CD14-positive monocyte (primary cell): Measurements from ENCODE around the gene EML1. TPM values are rescaled to one million over a fixed set of nuclear protein-coding genes. Genes with fewer than 3 reads are reported as not detected.

Source experiments
- DNase-seq, 3 donors: peaks; one replicate each; pipeline ENCODE4 v3.0.0-alpha.2; 2011 to 2022
- H2AFZ ChIP-seq: 2 replicates; pipeline ENCODE4 v1.6.0; 2012; ENCODE audit warnings: mild to moderate bottlenecking, low read depth, low read length, inconsistent platforms; ENCODE audit not compliant: insufficient read depth, poor library complexity, severe bottlenecking
- H3K27ac ChIP-seq, 2 donors: 1 replicate in 1 of 2; 2 replicates in 1 of 2; pipeline ENCODE4 v1.5.1; 2012 to 2013; ENCODE audit warnings: low read length in 2 of 2, control low read depth in 1 of 2, inconsistent platforms in 1 of 2, low read depth in 1 of 2, mild to moderate bottlenecking in 1 of 2
- H3K27me3 ChIP-seq, 2 donors: one replicate each; pipeline versions ENCODE4 v1.6.0 to v1.6.1; 2011 to 2013; ENCODE audit warnings: low read length in 2 of 2; ENCODE audit not compliant: control insufficient read depth in 2 of 2, insufficient read depth in 2 of 2
- H3K36me3 ChIP-seq, 2 donors: replicated peaks in 1 of 2; 1 replicate in 1 of 2; 2 replicates in 1 of 2; pipeline versions ENCODE4 v1.5.1 to v1.6.1; 2012 to 2013; ENCODE audit warnings: low read length in 2 of 2, control low read depth in 1 of 2, inconsistent platforms in 1 of 2, mild to moderate bottlenecking in 1 of 2; ENCODE audit not compliant: insufficient read depth in 2 of 2, control insufficient read depth in 1 of 2
- H3K4me1 ChIP-seq, 2 donors: 1 replicate in 1 of 2; 2 replicates in 1 of 2; pipeline versions ENCODE4 v1.5.1 to v1.6.1; 2012 to 2013; ENCODE audit warnings: low read length in 2 of 2, control low read depth in 1 of 2, inconsistent platforms in 1 of 2, mild to moderate bottlenecking in 1 of 2, moderate library complexity in 1 of 2; ENCODE audit not compliant: insufficient read depth in 2 of 2, control insufficient read depth in 1 of 2
- H3K4me2 ChIP-seq: replicated peaks from 2 replicates; pipeline ENCODE3; 2012; ENCODE audit warnings: low read length, moderate library complexity, mild to moderate bottlenecking; ENCODE audit not compliant: poor library complexity, severe bottlenecking; ENCODE audit errors: extremely low read depth
- H3K4me3 ChIP-seq, 3 experiments: fragments of 200-600 bp in 1 of 3; sonication (generic) in 1 of 3; replicated peaks in 1 of 3; 1 replicate in 2 of 3; 2 replicates in 1 of 3; pipeline ENCODE4 v1.5.1; 2011 to 2013; ENCODE audit warnings: low read length in 3 of 3, mild to moderate bottlenecking in 3 of 3, control low read depth in 2 of 3, low read depth in 2 of 3, inconsistent platforms in 1 of 3, moderate library complexity in 1 of 3
- H3K79me2 ChIP-seq: 2 replicates; pipeline ENCODE4 v1.6.0; 2012; ENCODE audit warnings: mild to moderate bottlenecking, control low read depth, inconsistent platforms, low read length, moderate library complexity; ENCODE audit not compliant: insufficient read depth
- H3K9ac ChIP-seq: 2 replicates; pipeline ENCODE4 v1.6.0; 2017; ENCODE audit warnings: low read length, mild to moderate bottlenecking; ENCODE audit not compliant: insufficient read depth, poor library complexity, severe bottlenecking
- H3K9me3 ChIP-seq, 2 donors: replicated peaks in 1 of 2; 1 replicate in 1 of 2; 2 replicates in 1 of 2; pipeline versions ENCODE4 v1.5.1 to v1.6.1; 2012 to 2013; ENCODE audit warnings: low read length in 2 of 2, control low read depth in 1 of 2; ENCODE audit not compliant: control insufficient read depth in 1 of 2, insufficient read depth in 1 of 2
- H4K20me1 ChIP-seq: 2 replicates; pipeline ENCODE4 v1.6.0; 2012; ENCODE audit warnings: mild to moderate bottlenecking, low read length, control low read depth, moderate library complexity; ENCODE audit not compliant: insufficient read depth
- H3K27ac Mint-ChIP-seq, 7 donors: one replicate each; pipeline ENCODE4 v1.8.0; 2020; ENCODE audit warnings: mild to moderate bottlenecking in 7 of 7, mixed read lengths in 7 of 7, moderate library complexity in 6 of 7, inconsistent platforms in 2 of 7
- H3K27me3 Mint-ChIP-seq, 3 donors: one replicate each; pipeline ENCODE4 v1.8.0; 2021 to 2022; ENCODE audit warnings: low read depth in 3 of 3, mild to moderate bottlenecking in 3 of 3, mixed read lengths in 3 of 3, moderate library complexity in 3 of 3, inconsistent platforms in 1 of 3
- H3K36me3 Mint-ChIP-seq, 2 donors: one replicate each; pipeline ENCODE4 v1.8.0; 2020; ENCODE audit warnings: mixed read lengths in 2 of 2, inconsistent platforms in 1 of 2, mild to moderate bottlenecking in 1 of 2
- H3K4me1 Mint-ChIP-seq: one replicate; pipeline ENCODE4 v1.8.0; 2020; ENCODE audit warnings: mild to moderate bottlenecking, mixed read lengths
- H3K4me3 Mint-ChIP-seq, 2 donors: one replicate each; pipeline ENCODE4 v1.8.0; 2020; ENCODE audit warnings: mild to moderate bottlenecking in 2 of 2, mixed read lengths in 2 of 2, moderate library complexity in 1 of 2
- H3K9me3 Mint-ChIP-seq, 7 donors: one replicate each; pipeline ENCODE4 v1.8.0; 2020 to 2022; ENCODE audit warnings: mixed read lengths in 7 of 7, mild to moderate bottlenecking in 6 of 7, moderate library complexity in 6 of 7, inconsistent platforms in 2 of 7
- CTCF ChIP-seq: fragments of 200-600 bp; IDR thresholded peaks from one replicate; pipeline ENCODE4 v1.8.0; 2022; ENCODE audit warnings: antibody characterized with exemption, mild to moderate bottlenecking
- WGBS: methylation state at CpG from one replicate; pipeline ENCODE4 v1.1.5; 2013; ENCODE audit warnings: missing lambda C conversion rate; ENCODE audit not compliant: insufficient coverage; 5-methylcytosine and 5-hydroxymethylcytosine counted together
- intact Hi-C, 2 donors: fragments of 100-400 bp; cut with micrococcal nuclease; formaldehyde crosslinking; loops; one replicate each; pipeline versions ENCODE4 v1.15.0 to v1.15.1; 2023
- polyA plus RNA-seq, 3 donors: library from polyadenylated mRNA; depleted of rRNA in 1 of 3; unstranded in 2 of 3; stranded (reverse) in 1 of 3; fragments of 300-500 nt in 2 of 3; fragments of >200 nt in 1 of 3; fragmentation: Illumina TruSeq in 2 of 3; gene quantifications; 1 replicate in 2 of 3; 2 replicates in 1 of 3; pipeline ENCODE4 v1.2.3, GENCODE V29; 2012 to 2021

The EML1 gene
- polyA plus RNA-seq, 3 donors = not detected

- Histone ChIP-seq H3K27me3 (no peaks in the 10 kb centered on the region), H3K4me3 (no peak overlapping the region), H3K27ac (no peak overlapping the region), H4K20me1 (no peaks in the 10 kb centered on the region), H3K9me3 (no peaks in the 10 kb centered on the region), H3K9ac (no peak overlapping the region), H2AFZ (no peak overlapping the region), H3K4me1 (no peaks in the 10 kb centered on the region), H3K4me2 (no peak overlapping the region), H3K36me3 (no peaks in the 10 kb centered on the region), H3K79me2 (no peaks in the 10 kb centered on the region)
- H3K4me1 Mint-ChIP-seq = no peaks in the 10 kb centered on the region
- H3K27ac Mint-ChIP-seq = no peak overlapping the region
- intact Hi-C loops = no loop called here
- no peaks in the 10 kb centered on the region for H3K36me3 Mint-ChIP-seq
- peaks cover 5 to 12% (median 9%) of the 10 kb centered on the region in 3 donors for H3K27me3 Mint-ChIP-seq
- no peak for TF ChIP-seq CTCF
- DNase-seq = no peak
- peaks cover 0 to 5% (median 0%) of the 10 kb centered on the region in 7 donors for H3K9me3 Mint-ChIP-seq
- 98% methylated on average over 6 of the region's 11 CpGs for WGBS
- H3K4me3 Mint-ChIP-seq = no peak overlapping the region
Observed at GRCh38 chr14:99910337-99911309, 117.4 kb downstream of the EML1 start.

- H3K4me3 ChIP-seq = no peak overlapping the region
- H3K9me3 ChIP-seq = no peaks in the 10 kb centered on the region
- H3K9ac ChIP-seq = no peak overlapping the region
- H4K20me1 ChIP-seq = no peaks in the 10 kb centered on the region
- no peak overlapping the region for H2AFZ ChIP-seq
- Mint-ChIP-seq H3K9me3 (peaks cover 0 to 5% (median 0%) of the 10 kb centered on the region in 7 donors), H3K4me1 (no peaks in the 10 kb centered on the region), H3K4me3 (no peak overlapping the region), H3K27ac (no peak overlapping the region), H3K36me3 (no peaks in the 10 kb centered on the region), H3K27me3 (peaks cover 5 to 16% (median 9%) of the 10 kb centered on the region in 3 donors)
- H3K36me3 ChIP-seq = no peaks in the 10 kb centered on the region
- H3K79me2 ChIP-seq = no peaks in the 10 kb centered on the region
- no peak for DNase-seq
- H3K4me2 ChIP-seq = no peak overlapping the region
- no peaks in the 10 kb centered on the region for H3K4me1 ChIP-seq
- no peak overlapping the region for H3K27ac ChIP-seq
- TF ChIP-seq CTCF = no peak
- peaks cover 0 to 4% of the 10 kb centered on the region in 2 donors for H3K27me3 ChIP-seq
- 91% methylated on average over 7 of the region's 10 CpGs for WGBS
- intact Hi-C loops = no loop called here
Observed at GRCh38 chr14:99915305-99916090, 122.3 kb downstream of the EML1 start.
